Common myeloid progenitor, CD34-positive (primary cell): ENCODE measurements around the gene SMC1A.
"Not testable (repeated sequence)": the region's sequence is repeated elsewhere in the genome, so short reads cannot be mapped to it uniquely, and the experiment has no call there.

ENCODE experiments used
- CTCF ChIA-PET: fragments of 350-600 bp; sonication (Branson Sonifier 250); formaldehyde crosslinking; loops from one replicate; lab custom pipeline; 2021; ENCODE audit warnings: antibody characterized with exemption; lab: Charles Lee
- POLR2A ChIA-PET: fragments of 350-600 bp; sonication (Branson Sonifier 250); formaldehyde crosslinking; loops from one replicate; lab custom pipeline; 2021; ENCODE audit warnings: antibody characterized with exemption; lab: Charles Lee
- DNase-seq, 3 donors: peaks; one replicate each; pipeline versions ENCODE4 v3.0.0 to v3.0.0-alpha.2; 2013
- H3K27ac ChIP-seq, 2 experiments: 1 replicate in 1 of 2; 2 replicates in 1 of 2; pipeline ENCODE4 v1.7.0; 2013; ENCODE audit warnings: inconsistent platforms in 2 of 2, low read length in 2 of 2, mild to moderate bottlenecking in 2 of 2, low read depth in 1 of 2, moderate library complexity in 1 of 2; ENCODE audit not compliant: severe bottlenecking in 2 of 2, insufficient read depth in 1 of 2, poor library complexity in 1 of 2
- H3K27me3 ChIP-seq, 5 experiments: replicated peaks in 2 of 5; 1 replicate in 3 of 5; 2 replicates in 2 of 5; pipeline versions ENCODE4 v1.6.1 to v1.7.0; 2013; ENCODE audit warnings: low read length in 4 of 5, mild to moderate bottlenecking in 2 of 5, moderate library complexity in 2 of 5, inconsistent platforms in 1 of 5; ENCODE audit not compliant: insufficient read depth in 5 of 5, control insufficient read depth in 4 of 5
- H3K36me3 ChIP-seq, 4 experiments: 1 replicate in 2 of 4; 2 replicates in 2 of 4; pipeline versions ENCODE4 v1.6.1 to v1.7.0; 2013; ENCODE audit warnings: low read length in 3 of 4, control low read depth in 1 of 4, mild to moderate bottlenecking in 1 of 4; ENCODE audit not compliant: control insufficient read depth in 4 of 4, insufficient read depth in 4 of 4
- H3K4me1 ChIP-seq, 4 experiments: 1 replicate in 3 of 4; 2 replicates in 1 of 4; pipeline versions ENCODE4 v1.6.1 to v1.7.1; 2013; ENCODE audit warnings: low read length in 3 of 4, mild to moderate bottlenecking in 3 of 4, control low read depth in 1 of 4, inconsistent platforms in 1 of 4, moderate library complexity in 1 of 4; ENCODE audit not compliant: control insufficient read depth in 4 of 4, insufficient read depth in 4 of 4; ENCODE audit errors: control extremely low read depth in 1 of 4
- H3K4me3 ChIP-seq, 7 experiments: 1 replicate in 4 of 7; 2 replicates in 3 of 7; pipeline versions ENCODE4 v1.5.1 to v1.7.0; 2013; ENCODE audit warnings: mild to moderate bottlenecking in 7 of 7, low read length in 6 of 7, moderate library complexity in 6 of 7, inconsistent platforms in 2 of 7, low read depth in 2 of 7, control low read depth in 1 of 7; ENCODE audit not compliant: insufficient read depth in 4 of 7, control insufficient read depth in 1 of 7; ENCODE audit errors: extremely low read depth in 1 of 7
- H3K9me3 ChIP-seq, 5 experiments: 1 replicate in 4 of 5; 2 replicates in 1 of 5; pipeline versions ENCODE4 v1.6.1 to v1.7.1; 2013; ENCODE audit warnings: low read length in 4 of 5, mild to moderate bottlenecking in 2 of 5, inconsistent platforms in 1 of 5, low read depth in 1 of 5, moderate library complexity in 1 of 5; ENCODE audit not compliant: control insufficient read depth in 4 of 5, insufficient read depth in 2 of 5; ENCODE audit errors: control extremely low read depth in 1 of 5
- WGBS: methylation state at CpG from one replicate; pipeline ENCODE4 v1.1.5; 2013; ENCODE audit not compliant: insufficient coverage; 5-methylcytosine and 5-hydroxymethylcytosine counted together

SMC1A gene

GRCh38 chrX:53429755-53430154, 7.3 kb upstream of the SMC1A start:
- DNase-seq, result no peak
- ChIA-PET CTCF (interaction anchor here (1.3 kb wide), 1 partner anchor 116 kb away, joined by 3 read pairs; no protein-coding TSS in a partner anchor), POLR2A (no interaction called here)
- Histone ChIP-seq H3K4me1 (peaks cover 4 to 10% (median 5%) of the 10 kb centered on the region in 4 experiments), H3K27me3 (peaks cover 0 to 31% (median 0%) of the 10 kb centered on the region in 5 experiments), H3K36me3 (peaks cover 4 to 29% (median 10%) of the 10 kb centered on the region in 4 experiments), H3K9me3 (no peaks in the 10 kb centered on the region), H3K4me3 (no peak overlapping the region), H3K27ac (no peak overlapping the region)
- 100% methylated on average over 8 of the region's 8 CpGs for WGBS

- peak within 1 kb of the TSS; percentile 93 to 96 for H3K27ac ChIP-seq
- POLR2A ChIA-PET, result interaction anchor here (1.3 kb wide), 1 partner anchor 13 kb away, joined by 3 read pairs; no protein-coding TSS in a partner anchor
- CTCF ChIA-PET, result interaction anchor here (0.9 to 2.1 kb wide), 5 partner anchors 8 to 173 kb away, joined by 3 to 10 read pairs (median 4); no protein-coding TSS in a partner anchor
- H3K36me3 ChIP-seq, result peaks cover 0 to 7% (median 2%) of the 10 kb centered on the region in 4 experiments
- no peaks in the 10 kb centered on the region for H3K9me3 ChIP-seq
- peak within 1 kb of the TSS; percentile 61 to 95 (median 89) for H3K4me3 ChIP-seq
- H3K4me1 ChIP-seq, result peaks cover 6 to 21% (median 17%) of the 10 kb centered on the region in 4 experiments
- DNase-seq, result no peak
- H3K27me3 ChIP-seq, result peaks cover 0 to 4% (median 0%) of the 10 kb centered on the region in 5 experiments
- 10% methylated on average over 17 of the region's 17 CpGs for WGBS
These were observed 430 bp upstream of the SMC1A start, which contains the start of gene RIBC1 for GRCh38 chrX:53422861-53423306. Gene RIBC1, plus strand, starts transcription at chrX:53422873. Its CDS starts 3,404 bp downstream, at chrX:53426277.

DNA sequence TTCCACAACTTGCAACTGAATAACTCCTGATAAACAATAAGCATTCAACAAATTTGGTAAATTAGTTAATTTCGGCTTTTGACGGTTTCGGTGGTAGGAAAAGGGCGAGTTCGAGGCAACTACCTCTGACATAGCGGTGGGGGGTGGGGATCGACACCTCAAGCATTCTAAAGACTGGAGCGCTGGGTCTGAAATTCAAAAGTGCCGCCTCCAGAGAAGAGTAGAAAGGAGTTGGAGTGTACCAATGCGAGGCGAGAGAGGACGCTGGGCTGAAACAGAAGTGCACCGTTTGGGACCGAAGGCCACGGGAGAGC, 725 bp downstream of the SMC1A start:
- peak in 2 of 3 donors; percentile 79 to 83 for DNase-seq
- WGBS, result 2% methylated on average over 12 of the region's 15 CpGs
- Histone ChIP-seq H3K9me3 (no peaks in the 10 kb centered on the region), H3K27me3 (no peaks in the 10 kb centered on the region), H3K27ac (peak overlapping the region; percentile 93 to 96), H3K4me3 (peak overlapping the region; percentile 61 to 95 (median 89)), H3K36me3 (peaks cover 0 to 7% (median 2%) of the 10 kb centered on the region in 4 experiments), H3K4me1 (peaks cover 6 to 21% (median 17%) of the 10 kb centered on the region in 4 experiments)
- POLR2A ChIA-PET, result interaction anchor here (0.6 to 1.3 kb wide), 2 partner anchors 14 to 84 kb away, joined by 3 read pairs; no protein-coding TSS in a partner anchor
- CTCF ChIA-PET, result interaction anchor here (2.1 kb wide), 1 partner anchor 15 kb away, joined by 10 read pairs; no protein-coding TSS in a partner anchor

DNA sequence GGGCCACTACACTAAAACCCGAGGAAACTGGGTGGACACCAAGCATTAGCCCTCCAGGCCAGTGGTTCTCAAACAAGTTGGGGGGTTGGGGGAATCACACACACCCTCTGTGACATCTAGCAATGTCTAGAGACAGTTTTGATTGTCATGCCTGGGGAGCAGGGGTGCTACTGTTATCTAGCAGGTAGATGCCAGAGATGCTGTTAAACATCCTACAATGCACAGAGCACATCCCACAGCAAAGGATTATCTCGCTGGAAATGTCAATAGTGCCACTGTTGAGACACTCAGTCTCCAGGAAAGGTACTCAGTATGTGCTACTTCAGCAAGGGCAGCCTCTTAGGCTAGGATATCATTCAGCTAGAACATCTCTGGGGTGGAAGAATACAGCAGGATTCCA, 1.3 kb downstream of the SMC1A start:
- peak overlapping the region in 1 of 2 experiments; percentile 96 for H3K27ac ChIP-seq
- no CpG with 5 or more reads among the region's 2 CpGs for WGBS
- no peak for DNase-seq
- peak overlapping the region in 6 of 7 experiments; percentile 61 to 95 (median 90) for H3K4me3 ChIP-seq
- H3K4me1 ChIP-seq, result peaks cover 6 to 21% (median 17%) of the 10 kb centered on the region in 4 experiments
- no peaks in the 10 kb centered on the region for H3K9me3 ChIP-seq
- no peaks in the 10 kb centered on the region for H3K27me3 ChIP-seq
- CTCF ChIA-PET, result no interaction called here
- H3K36me3 ChIP-seq, result peaks cover 0 to 7% (median 2%) of the 10 kb centered on the region in 4 experiments
- POLR2A ChIA-PET, result no interaction called here

DNA sequence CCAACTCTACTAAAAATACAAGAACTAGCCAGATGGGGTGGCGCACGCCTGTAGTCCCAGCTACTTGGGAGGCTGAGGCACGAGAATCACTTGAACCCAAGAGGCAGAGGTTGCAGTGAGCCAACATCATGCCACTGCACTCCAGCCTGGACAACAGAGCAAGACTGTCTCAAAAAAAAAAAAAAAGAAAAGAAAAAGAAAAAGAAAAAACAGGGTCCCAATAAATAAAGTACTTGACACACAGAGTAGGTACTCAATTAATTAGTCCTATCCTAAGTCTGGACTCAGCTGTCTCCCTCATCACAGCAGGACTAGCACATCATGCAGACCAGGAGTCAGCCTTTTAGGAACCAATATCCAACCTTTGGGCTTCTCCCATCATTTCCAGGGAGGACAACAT, 2.1 kb downstream of the SMC1A start:
- H3K36me3 ChIP-seq, H3K27me3 ChIP-seq, POLR2A ChIA-PET, DNase-seq, CTCF ChIA-PET, H3K4me3 ChIP-seq, H3K9me3 ChIP-seq, H3K27ac ChIP-seq: not testable (repeated sequence)
- 90% methylated on average over 2 of the region's 3 CpGs for WGBS
- H3K4me1 ChIP-seq, result peaks cover 6 to 21% (median 17%) of the 10 kb centered on the region in 4 experiments

DNA sequence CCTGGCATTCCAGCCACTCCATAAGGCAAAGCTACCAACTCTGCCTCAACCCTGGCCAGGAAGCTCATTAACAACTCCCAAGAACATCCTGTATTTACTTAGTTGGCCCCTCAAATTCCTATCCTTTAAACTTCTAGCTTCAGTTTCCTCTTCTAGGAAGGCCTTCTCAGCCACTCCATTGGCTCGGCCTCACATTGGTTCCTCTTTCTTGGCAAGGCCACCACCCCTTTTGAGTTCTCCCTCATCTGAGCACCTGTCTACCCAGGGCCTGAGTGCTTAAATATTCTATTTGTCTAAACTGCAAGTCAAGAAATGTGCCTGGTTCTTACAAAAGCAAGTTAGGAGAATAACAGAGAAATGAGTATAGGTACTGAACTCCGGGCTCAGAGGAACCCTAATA, 10.0 kb downstream of the SMC1A start:
- Histone ChIP-seq H3K9me3 (no peaks in the 10 kb centered on the region), H3K4me1 (peaks cover 0 to 3% (median 0%) of the 10 kb centered on the region in 4 experiments), H3K4me3 (no peak overlapping the region), H3K36me3 (peaks cover 13 to 64% (median 46%) of the 10 kb centered on the region in 4 experiments), H3K27me3 (no peaks in the 10 kb centered on the region), H3K27ac (no peak overlapping the region)
- ChIA-PET POLR2A (interaction anchor here (0.5 kb wide), 1 partner anchor 105 kb away, joined by 3 read pairs; no protein-coding TSS in a partner anchor), CTCF (interaction anchor here (0.6 to 2.0 kb wide), 7 partner anchors 9 to 138 kb away, joined by 3 to 6 read pairs (median 3); no protein-coding TSS in a partner anchor)
- DNase-seq, result peak; percentile 10 to 54 (median 51)
- WGBS, result 59% methylated on average over 2 of the region's 2 CpGs

GRCh38 chrX:53403535-53403934, 18.9 kb downstream of the SMC1A start:
- Histone ChIP-seq H3K36me3 (peaks cover 25 to 88% (median 59%) of the 10 kb centered on the region in 4 experiments), H3K4me1 (no peaks in the 10 kb centered on the region), H3K4me3 (no peak overlapping the region), H3K9me3 (no peaks in the 10 kb centered on the region), H3K27ac (no peak overlapping the region), H3K27me3 (no peaks in the 10 kb centered on the region)
- POLR2A ChIA-PET, result no interaction called here
- WGBS, result 98% methylated on average over 9 of the region's 10 CpGs
- CTCF ChIA-PET, result interaction anchor here (1.0 to 1.3 kb wide), 3 partner anchors 8 to 32 kb away, joined by 3 to 4 read pairs (median 3); no protein-coding TSS in a partner anchor
- no peak for DNase-seq
